Panc1 (cell line): ENCODE results near the gene KAT8. TPM values are rescaled to one million over a fixed set of nuclear protein-coding genes. Genes with fewer than 3 reads are reported as not detected.

Experiments used
- ATAC-seq: fragments of 200-7000 bp; cut with Tn5 transposase; 2 replicates; pipeline ENCODE4 v1.9.1; 2020; ENCODE audit warnings: mild to moderate bottlenecking, moderate library complexity
- BruUV-seq: library from RNA; stranded (reverse); fragments of 400-500 nt; replicated peaks from 2 replicates; lab custom pipeline; 2021; lab: Mats Ljungman, UMichigan
- CTCF ChIA-PET: fragments of 300-600 bp; sonication (Branson Sonifier 250); formaldehyde crosslinking; loops from one replicate; lab custom pipeline; 2022; ENCODE audit warnings: antibody characterized with exemption; lab: Charles Lee
- POLR2A ChIA-PET: fragments of 300-600 bp; sonication (Branson Sonifier 250); formaldehyde crosslinking; loops from one replicate; lab custom pipeline; 2022; ENCODE audit warnings: antibody characterized with exemption; lab: Charles Lee
- DNase-seq: peaks from one replicate; pipeline ENCODE4 v3.0.0-alpha.2; 2010; ENCODE audit warnings: low read depth, low spot score
- H3K27ac ChIP-seq: 2 replicates; pipeline ENCODE4 v1.5.1; 2011; ENCODE audit warnings: mild to moderate bottlenecking, low read length, inconsistent platforms
- H3K27me3 ChIP-seq: fragments of 200-500 bp; sonication (Bioruptor generic); 2 replicates; pipeline ENCODE4 v1.6.0; 2014; ENCODE audit warnings: low read length, inconsistent platforms; ENCODE audit not compliant: control insufficient read depth, insufficient read depth
- H3K36me3 ChIP-seq: fragments of 200-500 bp; sonication (Bioruptor generic); 2 replicates; pipeline ENCODE4 v1.5.1; 2014; ENCODE audit warnings: inconsistent platforms, mild to moderate bottlenecking, low read length, moderate library complexity; ENCODE audit not compliant: control insufficient read depth, insufficient read depth
- H3K4me1 ChIP-seq: 2 replicates; pipeline ENCODE4 v1.5.1; 2011; ENCODE audit warnings: inconsistent platforms, mild to moderate bottlenecking, low read length, moderate library complexity; ENCODE audit not compliant: control insufficient read depth, insufficient read depth
- H3K4me3 ChIP-seq, 2 experiments: 2 replicates each; pipeline ENCODE4 v1.5.1; 2011 to 2012; ENCODE audit warnings: low read depth in 2 of 2, low read length in 2 of 2, mild to moderate bottlenecking in 2 of 2, inconsistent platforms in 1 of 2, moderate library complexity in 1 of 2
- H3K9me3 ChIP-seq: fragments of 200-500 bp; sonication (Bioruptor generic); 2 replicates; pipeline ENCODE4 v1.5.1; 2014; ENCODE audit warnings: low read depth, mild to moderate bottlenecking, inconsistent platforms, low read length, moderate library complexity; ENCODE audit not compliant: control insufficient read depth, insufficient read depth
- CTCF ChIP-seq: fragments of 450-650 bp; IDR thresholded peaks from 2 replicates; pipeline ENCODE4 v1.5.1; 2017; ENCODE audit warnings: mild to moderate bottlenecking
- POLR2AphosphoS5 ChIP-seq: IDR thresholded peaks from 2 replicates; pipeline ENCODE4 v1.6.1; 2012; ENCODE audit warnings: mild to moderate bottlenecking, low read depth, low read length, moderate library complexity
- REST ChIP-seq, 2 experiments: IDR thresholded peaks; 2 replicates each; pipeline ENCODE4 v1.6.1; 2011 to 2012; ENCODE audit warnings: low read depth in 2 of 2, control low read depth in 1 of 2, low read length in 1 of 2, mild to moderate bottlenecking in 1 of 2, moderate library complexity in 1 of 2; ENCODE audit not compliant: insufficient read depth in 1 of 2
- SIN3A ChIP-seq: IDR thresholded peaks from 2 replicates; pipeline ENCODE4 v1.6.1; 2012; ENCODE audit warnings: low read depth, mild to moderate bottlenecking, low read length, moderate library complexity, borderline replicate concordance; ENCODE audit not compliant: insufficient read depth
- TCF7L2 ChIP-seq: IDR thresholded peaks from 2 replicates; pipeline ENCODE4 v1.6.1; 2011; ENCODE audit warnings: mild to moderate bottlenecking, low read depth, low read length, inconsistent platforms
- in situ Hi-C: cut with HindIII; loops from 2 replicates; pipeline ENCODE4 v1.10.0; 2016; ENCODE audit warnings: low sequenced_read_pairs, low pct_unique_long_range_greater_than_20kb
- intact Hi-C: fragments of 100-400 bp; cut with micrococcal nuclease; formaldehyde crosslinking; loops from one replicate; pipeline ENCODE4 v1.10.0; 2022; ENCODE audit not compliant: unreplicated experiment
- total RNA-seq: library from RNA; stranded (reverse); gene quantifications from one replicate; pipeline ENCODE4 v1.2.1, GENCODE V29; 2021; ENCODE audit not compliant: unreplicated experiment

KAT8 gene
- total RNA-seq, 1 experiment from 2014 or later: 48.3 TPM

GRCh38 chr16:31082368-31083045 lies 35.0 kb upstream of the KAT8 start:
- no peak overlapping the region for H3K4me3 ChIP-seq
- no TSS peak for BruUV-seq
- POLR2A ChIA-PET: no interaction called here
- CTCF ChIA-PET: interaction anchor here (0.6 kb wide), 1 partner anchor 11 kb away, joined by 5 read pairs; no protein-coding TSS in a partner anchor
- H3K4me1 ChIP-seq: no peaks in the 10 kb centered on the region; the same call in 1 of the 2 replicates
- ATAC-seq (no peak), DNase-seq (no peak)
- TF ChIP-seq SIN3A (no peak), REST (IDR thresholded peaks at IDR 0.05; ENCODE audit: insufficient read depth in 1 of 2, low read depth in 2 of 2, low read length in 1 of 2) (no peak), TCF7L2 (no peak), POLR2AphosphoS5 (no peak; the same call in 1 of the 2 replicates), CTCF (no peak)
- no peak overlapping the region for H3K27ac ChIP-seq
- in situ Hi-C loops (no loop called here), intact Hi-C loops (no loop called here)
- H3K36me3 ChIP-seq: no peaks in the 10 kb centered on the region; the same call in 1 of the 2 replicates
- no peaks in the 10 kb centered on the region for H3K9me3 ChIP-seq
- H3K27me3 ChIP-seq: no peaks in the 10 kb centered on the region

GRCh38 chr16:31083081-31083480 lies 34.4 kb upstream of the KAT8 start:
- in situ Hi-C loops: no loop called here

More at GRCh38 chr16:31083081-31083480, 34.4 kb upstream of the KAT8 start:
- Histone ChIP-seq H3K27me3 (no peaks in the 10 kb centered on the region), H3K36me3 (no peaks in the 10 kb centered on the region), H3K27ac (no peak overlapping the region), H3K4me1 (no peaks in the 10 kb centered on the region; the same call in 1 of the 2 replicates), H3K9me3 (no peaks in the 10 kb centered on the region), H3K4me3 (no peak overlapping the region)
- no TSS peak for BruUV-seq
- DNase-seq (no peak), ATAC-seq (no peak)
- no peak for TF ChIP-seq REST (IDR thresholded peaks at IDR 0.05; ENCODE audit: insufficient read depth in 1 of 2, low read depth in 2 of 2, low read length in 1 of 2)
- TF ChIP-seq POLR2AphosphoS5: no peak
- no peak for TF ChIP-seq CTCF
- TF ChIP-seq TCF7L2: no peak
- no peak for TF ChIP-seq SIN3A
- intact Hi-C loops: no loop called here
- POLR2A ChIA-PET: no interaction called here
- CTCF ChIA-PET: interaction anchor here (0.6 kb wide), 1 partner anchor 11 kb away, joined by 5 read pairs; no protein-coding TSS in a partner anchor
